ENCODE results near the gene LILRB2. TPM values are rescaled to one million over a fixed set of nuclear protein-coding genes. Genes with fewer than 3 reads are reported as not detected.

The LILRB2 gene
- 1.2 TPM for total RNA-seq

GRCh38 chr19:54281007-54281728 lies at the start of gene LILRB2:
Gene LILRB2, minus strand, starts transcription at chr19:54281110. Its CDS starts 614 bp downstream, at chr19:54280496.

DNA sequence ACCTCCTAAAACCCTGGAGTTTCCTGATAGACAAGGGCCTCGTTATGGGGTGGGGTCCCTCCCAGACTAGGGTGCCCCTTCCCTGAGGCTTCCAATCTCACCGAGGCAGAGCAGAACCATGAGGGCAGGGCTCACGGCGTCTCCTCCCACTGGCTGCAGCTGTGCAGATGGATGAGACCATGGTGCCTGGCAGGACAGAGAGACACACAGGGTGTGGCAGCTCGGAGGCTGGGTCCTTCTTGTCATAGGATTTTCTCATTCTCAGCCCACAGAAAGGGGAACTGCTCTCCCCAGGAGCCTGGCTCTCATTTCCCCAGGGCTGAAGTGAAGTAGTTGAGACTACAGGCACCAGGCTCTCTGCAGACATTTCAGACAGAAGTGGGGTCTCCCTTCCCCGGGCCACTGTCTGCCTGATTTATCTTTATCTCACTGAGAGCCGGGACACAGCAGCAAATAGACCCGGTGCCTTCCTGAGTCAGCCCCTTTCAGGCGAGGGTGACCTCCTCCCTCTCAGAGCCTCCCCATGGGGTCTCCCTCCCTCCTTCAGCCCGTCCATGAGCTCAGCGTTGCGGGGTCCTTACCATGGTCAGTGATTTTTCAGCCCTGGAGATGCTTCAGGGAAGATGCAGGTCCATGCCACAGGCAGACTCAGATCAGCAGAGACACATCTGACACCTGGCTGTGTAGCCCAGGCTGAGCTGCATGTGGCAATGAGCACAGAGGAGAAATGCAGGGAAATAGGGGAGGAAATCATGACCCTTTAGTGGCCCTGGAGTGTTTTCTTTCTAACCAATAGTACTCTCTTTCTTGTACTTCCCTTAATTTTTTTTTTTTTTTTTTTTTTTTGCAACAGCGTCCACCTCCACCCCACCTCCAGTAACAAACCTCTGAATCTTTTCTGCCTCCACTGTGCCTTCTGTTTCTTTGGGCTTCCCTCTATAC lies 31.8 kb upstream of the LILRB2 start, which contains the start of gene LILRA5:
LILRA5 (minus strand) TSS at position 731 of the 942 bp plus-strand sequence; CDS start at position 584, 147 bp downstream.

GRCh38 chr19:54257116-54257480 lies 23.8 kb downstream of the LILRB2 start, which contains the start of gene LILRB5:
Gene LILRB5, minus strand, starts transcription at chr19:54257273. Its CDS starts 80 bp downstream, at chr19:54257193.

DNA sequence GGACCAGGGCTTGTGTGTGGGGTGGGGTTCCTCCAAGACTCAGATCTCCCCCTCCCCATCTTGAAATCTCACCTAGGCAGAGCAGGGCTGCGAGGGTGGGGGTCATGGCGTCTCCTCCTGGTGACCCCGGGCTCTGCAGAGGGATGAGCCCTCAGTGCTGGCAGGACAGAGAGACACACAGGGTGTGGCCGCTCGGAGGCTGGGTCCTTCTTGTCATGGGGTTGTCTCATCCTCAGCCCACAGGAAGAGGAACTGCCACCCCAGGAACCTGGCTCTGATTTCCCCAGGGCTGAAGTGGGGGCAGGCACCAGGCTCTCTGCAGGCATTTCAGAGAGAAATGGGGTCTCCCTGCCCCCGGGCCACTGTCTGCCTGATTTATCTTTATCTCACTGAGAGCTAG lies 38.3 kb downstream of the LILRB2 start, which contains the start of gene LILRA6:
LILRA6 (minus strand) TSS at position 145 of the 400 bp plus-strand sequence.

Other genes starting within 250 kb of the LILRB2 start
- not detected for gene VSTM1, start 217.2 kb downstream of the LILRB2 start, total RNA-seq
- gene TARM1, start 199.7 kb downstream of the LILRB2 start, total RNA-seq = not detected
- gene OSCAR, start 180.3 kb downstream of the LILRB2 start, total RNA-seq = not detected
- 9.7 TPM for gene NDUFA3, start 178.3 kb downstream of the LILRB2 start, total RNA-seq
- gene TFPT, start 165.5 kb downstream of the LILRB2 start, total RNA-seq = 9.7 TPM
- gene PRPF31, start 165.4 kb downstream of the LILRB2 start, total RNA-seq = 46.4 TPM
- gene CNOT3, start 143.3 kb downstream of the LILRB2 start, total RNA-seq = 33.1 TPM
- gene LENG1, start 121.4 kb downstream of the LILRB2 start, total RNA-seq = 5.7 TPM
- gene TMC4, start 108.0 kb downstream of the LILRB2 start, total RNA-seq = 6.8 TPM
- gene MBOAT7, start 91.5 kb downstream of the LILRB2 start, total RNA-seq = 24.0 TPM
- 51.0 TPM for gene TSEN34, start 89.8 kb downstream of the LILRB2 start, total RNA-seq
- gene RPS9, start 80.3 kb downstream of the LILRB2 start, total RNA-seq = 1,536 TPM
- gene LILRB3, start 58.1 kb downstream of the LILRB2 start, total RNA-seq = 9.2 TPM
- 0.66 TPM for gene LILRA6, start 38.3 kb downstream of the LILRB2 start, total RNA-seq
- gene LILRB5, start 23.8 kb downstream of the LILRB2 start, total RNA-seq = 2.1 TPM
- 0.93 TPM for gene LILRA5, start 32.1 kb upstream of the LILRB2 start, total RNA-seq
- gene LILRA4, start 58.1 kb upstream of the LILRB2 start, total RNA-seq = not detected
- gene LAIR1, start 83.8 kb upstream of the LILRB2 start, total RNA-seq = 5.1 TPM
- gene TTYH1, start 134.4 kb upstream of the LILRB2 start, total RNA-seq = 99.3 TPM
- gene LENG8, start 168.1 kb upstream of the LILRB2 start, total RNA-seq = 132 TPM
- gene LENG9, start 182.7 kb upstream of the LILRB2 start, total RNA-seq = 2.7 TPM
- 16.4 TPM for gene CDC42EP5, start 192.2 kb upstream of the LILRB2 start, total RNA-seq
- not detected for gene LAIR2, start 221.7 kb upstream of the LILRB2 start, total RNA-seq